NCI-H748 (cell line): ENCODE measurements around the gene NCOA7.

Experiments used
- DNase-seq: peaks from one replicate; lab custom pipeline; 2025; ENCODE audit not compliant: unreplicated experiment; lab: John Stamatoyannopoulos, UW

Gene NCOA7

GRCh38 chr6:125810445-125810844 is 19.7 kb downstream of the NCOA7 start:
- DNase-seq = peak; percentile 85

DNA sequence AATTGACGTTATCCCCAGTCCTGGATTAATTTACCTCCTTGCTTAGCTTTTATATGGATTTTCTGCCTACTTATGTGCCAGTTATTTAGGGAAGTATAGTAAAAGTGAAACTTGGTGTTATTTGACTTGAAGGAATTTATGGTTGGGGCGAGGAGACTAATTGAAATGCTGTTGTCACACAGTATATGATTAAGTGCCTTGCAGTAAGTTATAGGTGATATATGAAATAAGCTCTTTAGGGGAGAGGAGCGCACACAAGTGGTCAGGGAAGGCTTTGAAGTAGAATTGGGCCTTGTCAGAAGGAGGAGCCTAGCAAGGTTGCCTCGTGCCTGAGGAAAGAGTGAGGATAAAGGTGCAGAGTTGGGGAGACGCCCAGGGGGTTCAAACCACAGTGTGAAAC is 20.5 kb downstream of the NCOA7 start:
- no peak for DNase-seq

DNA sequence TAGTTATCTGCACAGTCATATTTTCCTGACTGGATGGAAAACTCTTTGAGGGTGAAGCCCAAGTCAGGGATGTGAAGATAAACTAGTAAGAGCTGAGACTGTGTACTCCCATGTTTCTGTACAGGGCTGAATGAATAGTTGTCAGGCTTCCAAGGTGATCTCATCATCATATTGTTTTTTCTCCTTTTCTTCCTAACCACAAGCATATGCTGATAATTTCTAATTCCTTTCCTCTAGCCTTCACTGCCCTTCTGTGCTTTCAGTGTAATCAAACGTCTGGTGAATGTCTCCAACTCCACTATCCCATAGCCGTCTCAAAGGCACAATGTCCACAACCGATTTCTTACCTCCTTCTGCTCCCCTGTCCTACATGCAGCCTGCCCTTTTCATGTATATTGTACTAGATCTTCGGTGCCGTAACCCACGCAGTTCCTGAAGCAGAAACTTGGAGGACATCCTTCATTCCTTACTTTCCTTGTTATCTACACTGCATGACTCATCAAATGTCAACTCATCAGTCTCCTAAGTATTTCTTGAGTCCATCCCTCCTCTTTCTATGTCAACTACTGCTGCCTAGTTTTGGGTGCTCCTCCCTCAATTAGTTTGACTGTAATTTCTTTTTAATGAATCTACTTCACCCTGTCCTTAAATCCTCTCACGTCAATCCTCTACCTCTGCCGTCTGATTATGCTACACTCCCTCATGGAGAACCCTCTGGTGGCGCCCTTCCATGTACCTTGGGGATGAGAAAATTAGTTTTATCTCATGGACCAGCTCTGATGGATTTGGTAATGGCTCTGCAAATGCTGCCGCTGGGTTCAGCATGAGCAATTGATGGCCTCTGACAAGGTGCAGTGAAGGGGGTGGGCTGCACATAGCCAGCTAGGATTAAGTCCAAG is 21.9 kb downstream of the NCOA7 start:
- DNase-seq = no peak

DNA sequence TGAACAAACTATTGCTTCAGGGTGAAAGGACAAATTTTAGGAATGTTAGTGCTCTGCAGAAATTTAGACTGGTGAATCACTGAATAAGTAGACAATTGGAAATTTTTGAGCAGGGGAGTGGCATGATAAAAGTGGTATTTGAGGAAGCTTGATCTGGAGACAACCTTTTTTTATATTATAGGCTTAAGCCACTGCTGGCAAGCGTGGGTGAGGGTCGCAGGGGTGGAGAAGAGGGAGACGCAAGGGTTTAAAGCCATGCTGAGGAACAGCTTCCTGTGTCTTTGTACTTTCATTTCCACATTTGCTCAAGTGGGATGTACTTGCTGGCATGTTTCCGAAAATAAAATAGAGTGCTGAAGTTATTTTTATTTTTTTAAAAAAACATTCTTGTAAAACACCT is 23.7 kb downstream of the NCOA7 start:
- DNase-seq = no peak

DNA sequence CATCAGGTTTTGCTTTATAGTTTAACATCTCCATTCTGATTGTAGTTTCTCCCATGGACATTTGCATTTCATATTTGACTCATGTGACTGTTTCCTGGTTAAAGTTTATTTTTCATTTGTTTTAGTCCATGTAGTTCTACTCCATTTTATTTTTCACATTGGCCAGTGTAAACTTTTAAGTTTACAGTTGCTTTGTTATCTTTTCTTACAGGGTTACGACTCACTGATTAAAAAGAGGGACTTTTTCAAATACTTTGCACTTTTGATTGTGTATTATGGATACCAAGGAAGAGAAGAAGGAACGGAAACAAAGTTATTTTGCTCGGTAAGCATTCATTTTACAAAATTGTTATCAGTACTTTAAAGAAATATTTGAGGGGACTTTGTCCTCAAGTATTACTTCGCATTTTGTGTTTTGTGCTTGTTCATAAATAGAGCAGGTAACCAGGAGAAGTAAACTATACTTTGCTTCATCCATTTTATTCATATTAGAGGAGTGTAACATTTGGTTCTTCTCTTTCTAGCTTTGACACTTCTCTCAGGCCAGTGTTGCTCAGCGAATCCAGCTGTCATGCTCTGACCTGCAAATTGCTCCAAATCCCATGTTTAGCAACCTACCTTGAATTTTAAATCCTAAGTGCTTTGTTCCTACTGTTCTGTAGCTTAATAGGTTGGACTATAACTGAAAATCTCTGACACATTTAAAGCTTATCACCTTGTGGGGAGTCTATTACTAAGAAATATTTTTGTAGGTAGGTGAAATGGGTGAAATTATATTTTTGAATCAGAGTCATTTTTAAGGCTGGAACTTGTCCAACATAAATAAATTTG is 24.5 kb downstream of the NCOA7 start:
- DNase-seq = no peak

GRCh38 chr6:125816828-125817280 is 26.1 kb downstream of the NCOA7 start:
- DNase-seq = no peak

DNA sequence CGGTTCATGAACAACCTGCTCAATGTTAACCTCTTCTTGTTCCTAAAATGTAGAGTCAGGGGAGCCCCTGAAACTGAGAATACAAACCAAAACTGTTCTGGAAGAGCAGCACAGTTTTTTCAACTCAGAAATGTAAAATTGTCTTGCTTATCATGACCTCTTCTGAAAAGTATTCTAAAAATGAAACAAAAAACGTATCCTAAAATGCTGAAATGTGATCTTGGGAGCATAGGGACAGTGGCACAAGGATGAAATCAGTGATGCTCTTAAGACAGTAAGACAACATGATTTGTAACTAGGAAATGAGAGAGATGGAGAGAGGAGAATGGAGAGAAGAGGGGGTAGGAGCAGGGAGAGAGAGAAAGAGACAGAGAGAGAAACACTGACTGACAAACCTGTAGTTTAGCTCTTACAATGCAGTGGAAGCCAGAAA is 27.5 kb downstream of the NCOA7 start:
- DNase-seq = no peak

DNA sequence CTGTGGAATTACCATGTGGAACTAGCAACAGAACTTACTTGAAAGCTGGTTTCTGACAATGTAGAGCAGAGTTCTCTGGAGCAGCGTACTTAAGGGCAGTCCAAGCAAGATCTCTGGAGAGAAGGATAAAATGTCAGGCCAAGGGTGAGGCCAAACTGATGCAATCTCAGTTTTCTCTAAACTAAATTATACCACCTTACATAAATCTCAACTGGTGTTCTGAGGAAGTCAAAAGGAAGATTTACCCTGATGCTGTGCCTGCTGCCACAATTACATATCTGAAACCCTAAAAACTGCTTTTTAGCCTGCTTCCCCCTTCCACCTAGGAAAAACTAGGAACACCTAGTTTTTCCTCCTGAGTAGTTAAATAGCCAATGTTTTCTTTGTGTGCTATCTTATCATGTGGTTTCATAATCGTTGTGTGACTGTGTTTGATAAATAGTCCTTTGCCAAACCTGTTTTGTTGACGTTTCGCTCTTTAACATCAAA is 28.1 kb downstream of the NCOA7 start:
- no peak for DNase-seq

- DNase-seq = no peak
These were observed 29.0 kb downstream of the NCOA7 start for GRCh38 chr6:125819535-125820326.

DNA sequence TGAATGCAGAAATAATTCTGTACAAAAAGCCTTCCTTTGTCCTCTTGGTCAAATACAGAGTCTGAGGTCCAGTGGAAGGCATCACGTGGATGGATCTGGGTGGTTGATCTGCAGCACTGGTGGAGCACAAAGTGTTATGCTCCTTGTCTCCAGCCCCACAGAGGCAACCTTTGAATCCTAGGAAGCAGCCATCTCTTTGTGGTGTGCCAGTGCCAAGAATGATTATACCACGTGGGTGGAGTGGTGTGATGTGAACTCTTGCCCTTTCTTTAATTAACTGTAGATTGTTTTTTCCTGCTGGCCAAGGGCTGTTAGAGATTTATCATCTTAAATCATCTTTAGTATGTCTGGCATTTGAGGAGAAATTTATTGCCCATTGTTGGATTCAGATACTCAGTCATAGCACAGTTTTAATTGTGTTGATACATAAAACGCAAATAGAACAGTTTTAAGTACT is 31.1 kb downstream of the NCOA7 start:
- DNase-seq = no peak

GRCh38 chr6:125823180-125823579 is 32.4 kb downstream of the NCOA7 start:
- no peak for DNase-seq

GRCh38 chr6:125824946-125825771 is 34.4 kb downstream of the NCOA7 start:
- DNase-seq = no peak

DNA sequence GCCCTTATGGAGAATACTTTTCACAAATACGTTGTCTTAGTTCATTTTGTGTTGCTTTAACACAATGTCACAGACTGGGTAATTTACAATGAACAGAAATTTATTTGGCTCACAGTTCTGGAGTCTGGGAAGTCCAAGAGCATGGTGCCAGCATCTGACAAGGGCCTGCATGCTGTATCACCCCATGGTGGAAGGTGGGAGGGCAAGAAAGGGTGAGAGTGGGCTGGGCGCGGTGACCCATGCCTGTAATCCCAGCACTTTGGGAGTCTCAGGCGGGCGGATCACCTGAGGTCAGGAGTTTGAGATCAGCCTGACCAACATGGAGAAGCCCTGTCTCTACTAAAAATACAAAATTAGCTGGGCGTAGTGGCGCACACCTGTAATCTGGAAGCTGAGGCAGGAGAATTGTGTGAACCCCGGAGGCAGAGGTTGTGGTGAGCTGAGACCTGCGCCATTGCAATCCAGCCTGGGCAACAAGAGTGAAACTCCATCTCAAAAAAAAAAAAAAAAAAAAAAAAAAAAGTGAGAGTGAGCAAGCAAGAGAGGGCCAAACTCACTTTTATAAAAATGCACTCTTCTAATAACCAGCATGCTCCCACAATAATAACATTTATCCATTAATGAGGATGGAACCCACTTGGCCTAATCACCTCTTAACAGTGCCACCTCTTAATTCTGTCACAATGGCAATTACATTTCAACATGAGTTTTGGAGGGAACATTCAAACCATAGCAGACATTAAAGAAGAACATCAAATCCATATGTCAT is 36.1 kb downstream of the NCOA7 start:
- no peak for DNase-seq

- no peak for DNase-seq
These were observed 37.1 kb downstream of the NCOA7 start for GRCh38 chr6:125827788-125828320.

GRCh38 chr6:125828476-125829039 is 37.8 kb downstream of the NCOA7 start:
- no peak for DNase-seq

- DNase-seq = no peak
These were observed 38.7 kb downstream of the NCOA7 start for GRCh38 chr6:125829433-125829832.

DNA sequence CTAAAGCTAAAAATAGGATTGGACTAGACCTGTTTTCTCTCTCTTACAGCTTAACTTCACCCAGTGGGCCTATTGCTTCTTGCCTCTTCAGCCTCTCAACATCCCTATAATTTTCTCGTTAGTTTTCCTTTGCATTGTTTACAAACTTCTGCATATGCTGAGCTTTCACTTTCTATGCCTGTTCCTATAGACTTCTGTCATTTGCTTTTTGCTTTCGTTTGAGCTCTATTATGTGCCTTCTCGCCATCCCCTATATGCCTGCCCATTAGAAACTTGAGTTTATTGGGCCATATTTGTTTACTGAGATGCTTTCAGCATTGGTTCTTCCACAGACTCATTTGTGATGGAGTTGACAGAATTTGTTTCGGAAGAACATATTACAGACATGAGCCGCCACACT is 40.9 kb downstream of the NCOA7 start:
- no peak for DNase-seq

DNA sequence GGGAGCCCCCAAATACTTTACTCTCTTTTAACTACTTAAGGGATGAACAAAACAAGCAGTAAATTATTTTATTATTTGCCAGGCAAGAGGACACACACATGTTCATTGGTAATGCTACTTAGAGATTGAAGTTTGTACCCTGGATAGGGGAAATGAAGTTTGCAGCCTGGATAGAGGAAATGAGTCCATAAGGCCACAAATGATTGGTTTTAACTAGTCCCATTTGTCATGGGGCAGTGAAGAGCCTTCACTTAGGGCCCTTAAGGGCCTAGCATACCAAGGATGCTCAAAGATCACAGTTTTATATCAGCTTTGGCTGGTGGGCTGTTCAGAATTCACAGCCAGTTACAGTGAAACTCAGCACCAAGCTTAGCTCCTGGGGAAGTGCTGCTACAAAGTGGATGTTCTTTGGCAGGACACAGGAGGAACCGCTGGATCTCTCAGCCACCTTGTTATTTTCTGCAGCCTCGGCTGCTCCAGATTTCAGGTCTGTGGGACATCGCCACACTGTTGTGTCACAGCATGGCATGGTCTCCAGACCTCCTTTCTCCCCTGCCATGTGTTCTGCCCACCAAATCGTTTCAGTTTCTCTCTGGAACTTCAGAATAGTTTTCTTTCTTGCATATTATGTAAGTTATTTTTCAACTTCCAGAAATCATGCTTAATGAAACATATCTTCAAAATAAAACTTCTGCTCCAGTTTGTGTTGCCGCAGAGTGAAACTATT is 41.8 kb downstream of the NCOA7 start:
- DNase-seq = no peak
